Anterior cingulate cortex (tissue), 58 donors: ENCODE results near the gene GDNF.
"Not testable (repeated sequence)": the region's sequence is repeated elsewhere in the genome, so short reads cannot be mapped to it uniquely, and the experiment has no call there.

Experiments used
- DNase-seq, 58 donors: peaks; one replicate each; lab custom pipeline; 2025; lab: John Stamatoyannopoulos, UW

Gene GDNF, protein sequence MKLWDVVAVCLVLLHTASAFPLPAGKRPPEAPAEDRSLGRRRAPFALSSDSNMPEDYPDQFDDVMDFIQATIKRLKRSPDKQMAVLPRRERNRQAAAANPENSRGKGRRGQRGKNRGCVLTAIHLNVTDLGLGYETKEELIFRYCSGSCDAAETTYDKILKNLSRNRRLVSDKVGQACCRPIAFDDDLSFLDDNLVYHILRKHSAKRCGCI

DNA sequence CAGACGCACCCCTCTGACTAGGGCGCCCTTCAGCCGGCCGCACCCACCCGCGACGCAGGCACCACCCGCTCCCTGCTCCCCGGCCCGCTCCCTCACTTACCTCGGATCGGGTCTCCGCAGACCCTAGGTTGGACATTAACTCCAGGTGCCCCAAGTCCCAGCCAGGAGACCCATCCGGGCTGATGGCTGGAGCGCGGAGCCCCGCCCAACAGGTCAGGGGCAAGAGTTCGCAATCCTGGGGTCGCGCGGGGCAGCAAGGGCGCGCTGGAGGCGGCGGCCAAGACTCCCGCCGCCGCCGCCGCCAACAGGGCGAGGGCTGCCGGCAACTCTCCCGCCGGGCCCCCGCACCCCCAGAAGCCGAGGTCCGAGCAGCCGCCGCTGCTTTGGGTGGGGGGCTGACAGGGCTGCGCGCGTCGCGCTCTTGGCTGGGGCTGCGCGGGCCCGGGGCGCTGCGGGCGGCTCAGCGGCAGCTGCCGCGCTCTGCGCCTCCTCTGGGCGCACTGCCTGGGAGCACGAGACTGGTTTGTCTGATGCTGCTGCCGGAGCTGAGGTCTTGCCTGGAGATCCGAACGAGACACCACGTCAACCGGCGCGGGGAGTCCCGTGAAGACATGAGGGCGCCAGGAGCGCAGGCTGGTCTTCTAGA is at the start of gene GDNF:
Gene GDNF, minus strand, starts transcription at position 635 of the 646 bp plus-strand sequence. CDS start 5,245 bp downstream, outside the sequence.
- DNase-seq: peak in 31 of 58 donors; percentile 9 to 67 (median 41)

DNA sequence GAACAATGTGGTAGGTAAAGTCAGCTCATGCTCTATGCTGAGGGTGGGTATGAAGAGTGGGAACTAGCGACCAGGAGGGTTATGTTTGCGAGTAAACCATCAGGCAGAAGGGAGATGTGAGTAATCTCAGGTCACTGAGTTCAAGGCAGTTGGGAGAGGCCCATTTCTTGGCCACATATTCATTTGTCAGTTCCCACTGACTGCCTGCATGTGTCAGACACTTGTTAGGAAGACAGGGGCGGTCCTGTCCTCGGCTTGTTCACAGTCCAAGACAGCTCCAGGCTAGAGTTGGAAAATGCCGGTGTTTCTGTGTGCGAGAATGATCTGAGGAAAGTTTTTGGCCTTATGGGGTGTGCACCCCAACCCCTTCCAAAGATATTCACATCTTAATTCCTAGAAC is 48.6 kb upstream of the GDNF start:
- DNase-seq: no peak

- peak in 1 of 58 donors; percentile 2 for DNase-seq
Observed at GRCh38 chr5:37886242-37886905, 46.5 kb upstream of the GDNF start.

DNA sequence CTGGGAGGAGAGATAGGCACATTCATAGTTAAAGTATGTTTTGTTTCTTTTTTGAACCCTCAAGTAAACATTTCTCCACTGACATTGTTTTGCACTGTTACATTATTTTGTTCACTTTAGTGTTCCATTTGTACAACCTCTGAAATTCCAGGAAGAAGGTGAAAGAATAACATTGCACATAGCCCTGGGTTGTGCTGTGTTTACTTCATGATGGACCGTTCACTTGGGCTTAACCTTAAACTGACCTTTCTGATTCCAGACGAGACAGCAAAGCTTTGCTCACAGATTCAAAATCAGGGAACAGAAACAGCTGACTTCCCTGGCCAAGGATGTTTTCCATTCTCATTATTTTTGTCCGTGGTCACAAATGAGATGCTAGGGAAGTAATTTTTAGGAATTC is 42.8 kb upstream of the GDNF start:
- no peak for DNase-seq

DNA sequence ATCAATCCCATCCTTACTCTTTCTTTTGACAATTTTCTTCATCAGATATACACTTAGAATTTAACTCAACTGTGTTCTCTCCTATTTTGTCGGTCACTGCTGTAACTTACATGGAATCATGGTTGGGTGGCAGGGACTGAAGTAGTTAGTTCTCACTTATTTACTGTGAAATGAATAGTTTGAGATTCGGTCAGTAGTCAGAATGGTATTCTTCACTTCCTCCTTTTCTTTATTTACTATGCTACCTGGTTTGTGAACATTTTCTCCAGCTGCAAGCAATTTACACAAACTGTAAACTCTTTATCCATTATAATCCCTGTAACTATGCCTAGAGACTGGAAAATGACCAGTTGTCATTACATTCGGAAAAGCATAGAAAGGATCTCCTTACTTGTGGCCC is 41.5 kb upstream of the GDNF start:
- no peak for DNase-seq

DNA sequence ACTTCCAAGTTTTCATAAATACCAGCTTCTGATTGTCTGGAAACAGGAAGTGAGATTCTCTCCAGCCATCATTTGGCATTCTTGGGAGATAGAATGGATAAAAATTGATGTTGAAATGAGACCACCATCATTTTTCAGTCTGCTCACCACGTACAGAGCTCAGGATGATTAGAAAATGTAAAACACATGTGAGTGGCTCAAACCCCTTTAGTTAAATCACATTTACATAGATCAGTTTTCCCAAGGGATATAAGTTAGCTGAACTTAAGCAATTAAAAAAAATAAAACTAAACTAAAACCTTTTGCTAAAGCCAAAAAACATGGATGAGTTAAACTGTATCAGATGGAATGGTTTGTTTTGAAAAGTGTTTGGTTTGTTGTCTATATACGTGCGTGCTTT is 37.1 kb upstream of the GDNF start:
- DNase-seq: no peak

GRCh38 chr5:37876245-37876644 is 36.4 kb upstream of the GDNF start:
- DNase-seq: no peak

GRCh38 chr5:37875051-37875787 is 35.4 kb upstream of the GDNF start:
- no peak for DNase-seq

- DNase-seq: no peak
Observed at GRCh38 chr5:37873988-37874387, 34.1 kb upstream of the GDNF start.

DNA sequence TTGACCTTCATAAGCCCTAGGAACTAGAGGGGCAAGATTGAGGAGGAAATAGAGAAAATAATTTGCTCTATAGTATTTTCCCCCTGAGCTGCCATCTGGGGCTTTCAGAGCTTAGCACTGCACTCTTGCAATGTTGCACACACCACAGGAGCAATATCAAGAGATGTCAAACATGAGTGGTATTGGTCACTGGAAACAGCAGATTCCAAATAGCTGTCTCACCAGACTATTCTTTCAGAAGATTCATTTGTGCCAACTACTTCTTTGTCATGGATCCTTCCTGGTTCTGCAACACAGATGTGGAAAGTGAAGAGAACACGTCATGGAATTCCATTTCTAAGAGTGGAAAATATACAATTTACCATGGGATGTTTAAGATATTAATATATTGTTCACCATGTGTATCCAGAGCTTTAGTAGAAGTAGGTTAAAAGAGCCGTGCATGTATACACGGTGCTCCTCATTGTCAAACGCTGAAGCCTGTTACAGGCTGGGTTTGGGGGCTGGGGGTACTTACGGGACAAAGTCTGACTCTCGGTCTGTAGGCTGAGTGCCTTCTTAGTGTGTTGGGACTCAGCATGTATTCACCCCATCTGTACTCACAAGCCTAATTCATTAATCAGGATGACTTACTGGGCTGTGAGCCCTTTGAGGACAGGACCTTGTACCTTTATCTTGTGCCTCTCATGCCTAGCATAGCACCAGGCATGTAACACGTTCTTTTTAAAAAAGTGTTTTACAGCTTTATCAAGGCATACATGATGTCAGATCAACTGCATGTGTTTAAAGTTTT is 31.4 kb upstream of the GDNF start:
- DNase-seq: no peak

DNA sequence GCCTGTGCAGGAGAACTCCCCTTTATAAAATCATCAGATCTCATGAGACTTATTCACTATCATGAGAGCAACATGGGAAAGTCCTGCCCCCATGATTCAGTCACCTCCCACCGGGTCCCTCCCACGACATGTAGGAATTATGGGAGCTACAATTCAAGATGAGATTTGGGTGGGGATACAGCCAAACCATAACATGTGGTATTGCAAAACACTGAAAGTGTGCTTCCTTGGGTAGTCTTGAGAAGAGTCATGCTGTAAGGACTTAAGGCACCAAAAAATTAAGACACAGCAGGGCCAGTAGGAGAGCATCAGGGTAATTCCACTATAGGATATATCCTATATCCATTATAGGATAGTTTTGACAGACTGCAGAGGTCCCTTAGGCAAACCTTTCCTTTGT is 29.4 kb upstream of the GDNF start:
- no peak for DNase-seq

GRCh38 chr5:37867654-37868053 is 27.8 kb upstream of the GDNF start:
- no peak for DNase-seq

DNA sequence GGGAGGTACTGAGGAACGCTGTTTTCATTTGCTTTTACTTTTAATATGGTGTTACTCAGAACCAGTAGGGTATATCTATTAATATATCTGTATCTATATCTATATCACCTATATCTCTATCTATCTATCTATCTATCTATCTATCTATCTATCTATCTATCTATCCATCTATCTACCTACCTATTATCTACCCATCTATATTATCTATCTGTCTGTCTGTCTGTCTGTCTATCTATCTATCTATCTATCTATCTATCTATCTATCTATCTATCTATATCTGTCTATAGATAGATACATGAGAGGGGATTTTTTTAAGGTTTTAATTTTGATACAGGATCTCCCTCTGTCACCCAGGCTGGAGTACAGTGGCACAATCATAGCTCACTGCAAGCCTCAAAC is 23.1 kb upstream of the GDNF start:
- not testable (repeated sequence) for DNase-seq

- no peak for DNase-seq
Observed at GRCh38 chr5:37860206-37860605, 20.4 kb upstream of the GDNF start.

DNA sequence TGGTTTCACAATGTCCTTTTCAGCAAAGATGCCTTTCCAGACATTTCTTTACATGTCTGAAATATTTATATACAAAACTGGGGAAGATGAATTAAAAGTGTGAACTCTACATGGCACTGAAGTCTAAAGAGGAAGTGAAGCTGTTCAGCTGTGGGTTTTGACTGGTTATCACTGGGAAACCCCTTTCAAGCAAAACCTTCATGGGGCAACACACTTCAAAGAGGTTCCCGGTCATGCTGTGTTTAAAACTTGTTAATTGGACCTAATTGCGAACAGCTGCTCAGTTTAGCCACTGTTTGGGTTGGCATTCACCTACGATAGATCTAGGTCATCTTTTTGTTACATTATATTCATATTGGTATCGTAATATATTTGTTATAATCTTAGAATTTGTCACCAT is 20.0 kb upstream of the GDNF start:
- DNase-seq: no peak

DNA sequence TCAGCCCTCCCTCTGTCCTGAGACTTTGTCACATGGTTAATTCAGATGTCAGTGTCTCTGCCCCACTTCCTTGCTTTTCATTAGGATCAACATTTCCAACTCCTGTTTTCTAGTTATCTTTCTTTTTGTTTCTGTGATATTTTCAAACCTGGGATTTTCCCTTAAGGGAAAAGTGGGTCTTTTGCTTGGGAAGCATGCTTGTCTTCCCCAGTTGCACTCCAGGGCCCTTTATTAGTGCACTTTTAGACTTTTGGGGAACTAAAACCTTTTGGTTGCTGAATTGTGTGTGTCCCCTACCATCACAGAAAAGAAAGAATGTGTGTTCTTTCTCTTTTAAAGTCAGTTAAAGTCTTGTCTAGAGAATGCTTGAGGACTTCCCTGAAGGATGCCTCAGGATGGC is 18.4 kb upstream of the GDNF start:
- DNase-seq: no peak

DNA sequence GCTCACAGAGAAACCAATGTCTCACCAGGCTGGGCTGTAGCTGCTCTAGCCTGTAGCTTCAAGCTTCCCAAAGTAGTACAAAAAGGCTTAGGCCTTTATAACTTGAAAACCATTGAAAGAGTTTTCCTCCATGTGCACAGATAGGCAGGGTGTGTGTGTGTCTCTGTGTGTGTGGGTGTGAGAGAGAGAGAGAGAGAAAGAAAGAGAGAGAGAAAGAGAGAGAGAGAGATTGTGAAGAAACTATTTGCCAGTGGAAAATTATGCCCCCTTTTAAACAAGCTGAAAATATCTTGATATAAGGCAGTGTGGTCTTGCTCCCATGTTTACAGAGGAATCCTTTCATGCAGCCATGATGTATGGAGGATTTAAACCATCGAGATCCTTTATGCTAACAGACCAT is 17.9 kb upstream of the GDNF start:
- DNase-seq: no peak

DNA sequence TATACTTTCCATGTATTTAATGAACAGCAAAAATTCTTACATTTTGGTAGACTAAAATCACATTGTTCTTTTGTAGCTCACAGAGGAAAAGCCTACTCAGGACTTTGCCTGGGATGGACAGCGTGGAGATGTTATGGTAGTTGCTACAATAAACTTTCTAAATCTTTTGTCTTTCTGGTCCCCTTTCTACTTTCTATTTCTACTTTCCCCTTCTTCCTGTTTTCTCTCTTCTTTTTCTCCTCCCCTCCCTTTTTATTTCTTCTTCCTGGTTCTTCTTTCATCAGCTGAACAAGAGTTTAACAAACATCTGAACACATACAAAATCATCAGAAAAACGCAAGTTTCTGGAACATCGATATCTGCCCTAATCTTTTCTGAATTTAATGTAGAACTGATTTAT is 15.6 kb upstream of the GDNF start:
- no peak for DNase-seq

GRCh38 chr5:37851305-37851704 is 11.5 kb upstream of the GDNF start:
- no peak for DNase-seq

- no peak for DNase-seq
Observed at GRCh38 chr5:37850226-37850865, 10.5 kb upstream of the GDNF start.
